KOPT-K1 (cell line): ENCODE results near the gene FAM20C.

Source experiments
- H3K27ac ChIP-seq: fragments of 200-600 bp; sonication (generic); 2 replicates; pipeline ENCODE4 v1.5.1; 2016; ENCODE audit warnings: antibody characterized with exemption, mild to moderate bottlenecking, low read depth, low read length; ENCODE audit not compliant: poor library complexity, severe bottlenecking
- H3K36me3 ChIP-seq: fragments of 200-600 bp; sonication (generic); 2 replicates; pipeline ENCODE4 v1.5.1; 2017; ENCODE audit warnings: antibody characterized with exemption, mild to moderate bottlenecking, low read length, moderate library complexity; ENCODE audit not compliant: insufficient read depth
- H3K9me3 ChIP-seq: fragments of 200-600 bp; sonication (generic); 2 replicates; pipeline ENCODE4 v1.5.1; 2017; ENCODE audit warnings: antibody characterized with exemption, low read length, mild to moderate bottlenecking; ENCODE audit not compliant: insufficient read depth, poor library complexity, severe bottlenecking

Gene FAM20C

GRCh38 chr7:297611-298374, 105.4 kb downstream of the FAM20C start:
- Histone ChIP-seq H3K36me3 (no peaks in the 10 kb centered on the region), H3K27ac (no peak overlapping the region), H3K9me3 (no peaks in the 10 kb centered on the region)

- Histone ChIP-seq H3K9me3 (no peaks in the 10 kb centered on the region), H3K36me3 (no peaks in the 10 kb centered on the region)
Measured at GRCh38 chr7:298375-298702, 106.0 kb downstream of the FAM20C start.

GRCh38 chr7:298743-299142, 106.4 kb downstream of the FAM20C start:
- H3K36me3 ChIP-seq = no peaks in the 10 kb centered on the region
- no peak overlapping the region for H3K27ac ChIP-seq
- H3K9me3 ChIP-seq = no peaks in the 10 kb centered on the region

More at GRCh38 chr7:298375-298702, 106.0 kb downstream of the FAM20C start:
- H3K27ac ChIP-seq = no peak overlapping the region

- H3K9me3 ChIP-seq = no peaks in the 10 kb centered on the region
- H3K36me3 ChIP-seq = no peaks in the 10 kb centered on the region
- no peak overlapping the region for H3K27ac ChIP-seq
Measured at GRCh38 chr7:299169-299568, 106.8 kb downstream of the FAM20C start.

GRCh38 chr7:299628-300027, 107.3 kb downstream of the FAM20C start:
- Histone ChIP-seq H3K9me3 (no peaks in the 10 kb centered on the region), H3K27ac (no peak overlapping the region), H3K36me3 (no peaks in the 10 kb centered on the region)

DNA sequence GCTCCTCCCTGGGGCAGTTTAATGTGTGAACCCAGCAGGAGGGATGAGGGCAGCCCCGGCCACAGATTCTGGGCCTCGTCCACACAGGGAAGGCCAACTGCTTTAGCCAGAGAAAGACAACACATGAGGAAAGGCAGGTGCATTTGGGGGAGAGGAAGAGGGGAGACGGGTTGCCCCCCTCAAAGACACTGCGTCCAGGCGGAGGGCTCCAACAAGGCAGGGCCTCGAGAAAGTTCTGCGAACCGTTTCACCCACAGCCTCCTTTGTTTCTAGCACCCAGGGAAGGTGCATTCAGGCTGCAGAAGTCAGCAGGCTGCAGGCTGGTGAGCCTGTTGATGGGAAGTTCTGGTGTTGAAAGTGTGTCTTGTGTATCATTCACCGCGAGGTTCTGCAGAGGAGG, 107.7 kb downstream of the FAM20C start:
- H3K27ac ChIP-seq = no peak overlapping the region
- no peaks in the 10 kb centered on the region for H3K36me3 ChIP-seq
- H3K9me3 ChIP-seq = no peaks in the 10 kb centered on the region

GRCh38 chr7:300546-301290, 108.3 kb downstream of the FAM20C start:
- no peaks in the 10 kb centered on the region for H3K9me3 ChIP-seq
- H3K36me3 ChIP-seq = no peaks in the 10 kb centered on the region
- H3K27ac ChIP-seq = no peak overlapping the region

DNA sequence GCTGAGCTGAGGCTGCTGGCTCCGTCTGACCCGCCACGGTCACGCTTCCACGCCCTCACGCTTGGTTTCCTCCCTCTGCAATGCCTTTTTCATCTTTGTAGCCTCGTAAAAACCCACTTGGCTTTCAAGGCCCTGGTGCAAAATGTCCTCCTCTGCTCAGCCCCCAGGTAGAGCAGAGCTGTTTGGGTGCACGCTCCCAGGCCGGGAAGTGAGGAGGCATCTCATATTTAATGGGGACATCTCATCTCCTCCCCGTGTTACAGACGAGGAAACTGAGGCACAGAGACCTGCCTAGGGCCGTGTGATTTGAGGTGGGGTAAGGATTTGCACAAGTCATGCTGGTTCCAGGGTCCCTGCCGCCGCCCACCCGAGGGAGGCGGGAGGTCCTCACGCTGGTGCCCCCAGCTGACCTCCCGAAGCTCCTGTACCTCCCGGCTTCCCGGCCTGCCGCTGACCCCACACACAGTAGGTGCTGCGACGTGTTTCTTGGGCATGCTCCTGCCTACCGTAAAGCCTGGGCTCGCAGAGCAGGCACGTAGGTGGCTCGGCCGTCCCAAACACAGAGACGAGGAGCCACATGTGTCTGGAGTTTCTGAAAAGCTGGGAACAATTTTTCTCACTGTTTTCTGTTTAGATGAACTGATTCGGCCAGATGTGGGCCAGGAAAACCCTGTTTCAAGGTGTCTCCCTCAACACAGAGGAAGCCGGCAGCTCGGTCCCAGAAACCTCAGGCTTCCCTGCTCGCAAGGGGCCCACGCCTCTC, 109.1 kb downstream of the FAM20C start:
- no peaks in the 10 kb centered on the region for H3K36me3 ChIP-seq
- no peak overlapping the region for H3K27ac ChIP-seq
- no peaks in the 10 kb centered on the region for H3K9me3 ChIP-seq

DNA sequence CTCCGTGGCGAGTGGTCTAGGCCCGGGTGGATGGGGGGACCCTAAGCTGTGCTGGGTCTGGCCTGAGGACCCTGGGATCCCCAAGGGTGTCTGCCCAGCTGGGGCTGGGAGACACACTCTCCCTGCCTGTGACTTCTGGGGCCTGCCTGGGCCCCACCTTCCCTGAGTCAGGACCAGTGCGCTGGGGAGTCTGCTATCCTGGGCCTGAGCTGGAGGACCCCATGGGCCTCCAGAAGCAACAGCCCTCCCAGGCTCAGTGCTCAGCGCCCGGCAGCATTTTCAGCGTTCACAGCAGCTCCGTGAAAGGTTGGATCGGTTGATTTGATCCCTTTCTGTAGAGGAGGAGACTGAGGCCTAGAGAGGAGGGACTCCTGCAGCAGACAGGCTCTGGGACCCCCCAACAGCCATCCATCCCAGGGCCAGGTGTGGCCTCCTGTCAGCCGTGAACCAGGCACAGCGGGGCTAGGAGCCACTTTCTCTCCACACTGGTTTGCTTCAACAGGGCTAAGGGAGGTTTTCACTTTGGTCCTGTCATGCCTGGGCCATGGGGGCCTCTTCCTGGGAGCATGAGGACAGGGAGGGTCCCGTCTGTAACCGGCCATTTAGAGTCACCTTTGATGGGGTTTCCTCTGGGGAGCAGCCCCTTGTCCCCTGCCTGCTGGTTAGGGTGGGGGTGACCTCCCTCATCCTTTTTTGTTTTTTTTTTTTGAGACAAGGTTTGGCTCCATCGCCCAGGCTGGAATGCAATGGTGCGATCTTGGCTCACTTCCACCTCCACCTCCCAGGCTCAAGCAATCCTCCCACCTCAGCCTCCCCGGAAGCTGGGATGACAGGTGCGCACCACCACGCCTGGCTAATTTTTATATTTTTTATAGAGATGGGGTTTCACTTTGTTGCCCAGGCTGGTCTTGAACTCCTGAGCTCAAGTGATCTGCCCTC, 110.0 kb downstream of the FAM20C start:
- H3K9me3 ChIP-seq = no peaks in the 10 kb centered on the region
- no peak overlapping the region for H3K27ac ChIP-seq
- H3K36me3 ChIP-seq = no peaks in the 10 kb centered on the region

- no peaks in the 10 kb centered on the region for H3K9me3 ChIP-seq
- no peak overlapping the region for H3K27ac ChIP-seq
- no peaks in the 10 kb centered on the region for H3K36me3 ChIP-seq
Measured at GRCh38 chr7:303425-303824, 111.1 kb downstream of the FAM20C start.

GRCh38 chr7:303884-304573, 111.7 kb downstream of the FAM20C start:
- no peak overlapping the region for H3K27ac ChIP-seq
- no peaks in the 10 kb centered on the region for H3K36me3 ChIP-seq
- no peaks in the 10 kb centered on the region for H3K9me3 ChIP-seq

DNA sequence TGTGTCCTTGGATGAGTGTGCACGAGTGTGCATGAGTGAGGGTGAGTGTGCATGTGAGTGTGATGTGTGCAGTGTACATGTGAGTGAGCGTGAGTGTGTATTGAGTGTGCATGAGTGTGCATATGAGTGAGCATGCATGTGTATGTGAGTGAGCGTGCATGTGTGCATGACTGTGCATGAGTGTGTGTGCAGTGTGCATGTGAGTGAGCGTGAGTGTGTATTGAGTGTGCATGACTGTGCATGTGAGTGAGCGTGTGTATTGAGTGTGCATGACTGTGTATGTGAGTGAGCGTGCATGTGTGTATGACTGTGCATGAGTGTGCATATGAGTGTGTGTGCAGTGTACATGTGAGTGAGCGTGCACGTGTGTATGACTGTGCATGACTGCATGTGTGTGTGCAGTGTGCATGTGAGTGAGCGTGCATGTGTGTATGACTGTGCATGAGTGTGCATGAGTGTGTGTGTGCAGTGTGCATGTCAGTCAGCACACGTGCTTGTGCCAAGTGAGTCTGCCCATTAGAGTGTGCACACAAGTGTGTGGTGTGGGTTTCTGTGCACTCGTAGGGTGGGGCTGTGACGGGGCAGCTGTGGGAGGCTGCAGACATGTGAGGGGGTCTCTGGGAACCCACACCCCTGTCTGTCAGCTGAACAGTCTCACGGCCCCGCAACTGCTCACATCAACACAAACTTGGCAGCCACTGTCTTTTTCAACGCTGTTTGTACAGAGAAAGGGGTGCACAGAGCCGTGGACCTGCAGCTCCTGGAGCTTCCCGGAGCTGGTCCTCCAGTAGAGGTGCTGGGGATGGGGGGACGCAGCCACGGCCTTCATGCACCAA, 112.4 kb downstream of the FAM20C start:
- no peaks in the 10 kb centered on the region for H3K9me3 ChIP-seq
- no peaks in the 10 kb centered on the region for H3K36me3 ChIP-seq
- H3K27ac ChIP-seq = no peak overlapping the region

GRCh38 chr7:305410-306151, 113.2 kb downstream of the FAM20C start:
- no peaks in the 10 kb centered on the region for H3K36me3 ChIP-seq
- H3K9me3 ChIP-seq = no peaks in the 10 kb centered on the region
- no peak overlapping the region for H3K27ac ChIP-seq
